GM23338 (cell line): ENCODE data around the gene CORO7. TPM values are rescaled to one million over a fixed set of nuclear protein-coding genes. Genes with fewer than 3 reads are reported as not detected.

Experiments used
- ATAC-seq: fragments of 200-7000 bp; cut with Tn5 transposase; 3 replicates; pipeline ENCODE4 v1.9.1; 2020
- DNase-seq: peaks from one replicate; pipeline ENCODE4 v3.0.0-alpha.2; 2015; ENCODE audit warnings: low spot score
- H2AFZ ChIP-seq: fragments of 200-600 bp; sonication (generic); 2 replicates; pipeline ENCODE4 v1.8.0; 2016; ENCODE audit warnings: antibody characterized with exemption, mild to moderate bottlenecking, moderate library complexity
- H3F3A ChIP-seq: fragments of 200-600 bp; sonication (generic); replicated peaks from 2 replicates; pipeline ENCODE4 v1.8.0; 2017; ENCODE audit warnings: antibody characterized with exemption, mixed run types, low read depth
- H3K27ac ChIP-seq: fragments of 200-600 bp; sonication (generic); 2 replicates; pipeline ENCODE4 v1.6.1; 2016; ENCODE audit warnings: low read depth
- H3K27me3 ChIP-seq: fragments of 200-600 bp; sonication (generic); 2 replicates; pipeline ENCODE4 v1.8.0; 2016; ENCODE audit warnings: mild to moderate bottlenecking, mixed run types, moderate library complexity; ENCODE audit not compliant: insufficient read depth
- H3K36me3 ChIP-seq: fragments of 200-600 bp; sonication (generic); 2 replicates; pipeline ENCODE4 v1.8.0; 2016; ENCODE audit warnings: mild to moderate bottlenecking; ENCODE audit not compliant: insufficient read depth
- H3K4me1 ChIP-seq: fragments of 200-600 bp; sonication (generic); 2 replicates; pipeline ENCODE4 v1.8.0; 2016; ENCODE audit warnings: mild to moderate bottlenecking, moderate library complexity; ENCODE audit not compliant: insufficient read depth
- H3K4me2 ChIP-seq: fragments of 200-600 bp; sonication (generic); 2 replicates; pipeline ENCODE4 v1.7.1; 2017; ENCODE audit warnings: mixed run types
- H3K4me3 ChIP-seq: fragments of 200-600 bp; sonication (generic); 2 replicates; pipeline ENCODE4 v1.6.1; 2016; ENCODE audit warnings: mixed run types
- H3K79me2 ChIP-seq: fragments of 200-600 bp; sonication (generic); replicated peaks from 2 replicates; pipeline ENCODE4 v1.8.0; 2017; ENCODE audit warnings: mild to moderate bottlenecking; ENCODE audit not compliant: insufficient read depth
- H3K9me2 ChIP-seq: fragments of 200-600 bp; sonication (generic); 2 replicates; pipeline ENCODE4 v1.8.0; 2017; ENCODE audit not compliant: insufficient read depth
- H4K20me1 ChIP-seq: fragments of 200-600 bp; sonication (generic); replicated peaks from 2 replicates; pipeline ENCODE4 v1.8.0; 2017; ENCODE audit warnings: mild to moderate bottlenecking; ENCODE audit not compliant: insufficient read depth
- H3K27ac Mint-ChIP-seq: 2 replicates; pipeline ENCODE4 v1.8.0; 2020; ENCODE audit warnings: inconsistent platforms, mild to moderate bottlenecking, moderate library complexity, mixed read lengths
- H3K27me3 Mint-ChIP-seq: 3 replicates; pipeline ENCODE4 v1.8.0; 2022; ENCODE audit warnings: low read depth, mild to moderate bottlenecking, moderate library complexity, mixed read lengths, inconsistent platforms; ENCODE audit not compliant: insufficient read depth, poor library complexity
- H3K36me3 Mint-ChIP-seq: 3 replicates; pipeline ENCODE4 v1.8.0; 2021; ENCODE audit warnings: low read depth, mild to moderate bottlenecking, inconsistent platforms, moderate library complexity, mixed read lengths
- H3K4me1 Mint-ChIP-seq: 3 replicates; pipeline ENCODE4 v1.8.0; 2020; ENCODE audit warnings: mild to moderate bottlenecking, inconsistent platforms, mixed read lengths
- H3K4me3 Mint-ChIP-seq: 3 replicates; pipeline ENCODE4 v1.8.0; 2021; ENCODE audit warnings: moderate library complexity, mild to moderate bottlenecking, inconsistent platforms, mixed read lengths
- H3K9me3 Mint-ChIP-seq: 3 replicates; pipeline ENCODE4 v1.8.0; 2020; ENCODE audit warnings: moderate library complexity, mild to moderate bottlenecking, inconsistent platforms, mixed read lengths
- CREB1 ChIP-seq: fragments of 250-450 bp; sonication (Bioruptor Pico); IDR thresholded peaks from 2 replicates; pipeline ENCODE4 v1.5.0; 2020; ENCODE audit warnings: low read depth, mild to moderate bottlenecking, moderate library complexity
- CTCF ChIP-seq, 2 experiments: fragments of 200-600 bp in 1 of 2; sonication (generic) in 1 of 2; conservative IDR thresholded peaks; 2 replicates each; pipeline versions ENCODE4 v1.5.1 to v1.6.1; 2016 to 2017; ENCODE audit warnings: antibody characterized with exemption in 2 of 2, low read depth in 2 of 2, mild to moderate bottlenecking in 2 of 2, moderate library complexity in 1 of 2
- ETS1 ChIP-seq: IDR thresholded peaks from 2 replicates; pipeline ENCODE4 v1.6.1; 2016; ENCODE audit warnings: antibody characterized with exemption
- EZH2 ChIP-seq: fragments of 200-600 bp; sonication (generic); IDR thresholded peaks from one replicate; pipeline ENCODE4 v1.8.0; 2017; ENCODE audit warnings: antibody characterized with exemption, mild to moderate bottlenecking, low read depth; ENCODE audit not compliant: unreplicated experiment
- EZH2phosphoT487 ChIP-seq: fragments of 200-600 bp; sonication (generic); IDR thresholded peaks from one replicate; pipeline ENCODE4 v1.8.1; 2018; ENCODE audit warnings: antibody characterized with exemption; ENCODE audit not compliant: unreplicated experiment
- POLR2AphosphoS5 ChIP-seq: IDR thresholded peaks from 2 replicates; pipeline ENCODE4 v1.6.1; 2016; ENCODE audit warnings: antibody characterized with exemption, low read depth
- REST ChIP-seq: IDR thresholded peaks from one replicate; pipeline ENCODE4 v1.6.1; 2018; ENCODE audit warnings: antibody characterized with exemption; ENCODE audit not compliant: unreplicated experiment
- STAT1 ChIP-seq: IDR thresholded peaks from one replicate; pipeline ENCODE4 v1.6.1; 2016; ENCODE audit warnings: antibody characterized with exemption; ENCODE audit not compliant: unreplicated experiment
- ZNF114 ChIP-seq: fragments of 250-450 bp; sonication (Bioruptor Pico); IDR thresholded peaks from 2 replicates; pipeline ENCODE4 v1.5.0; 2020; ENCODE audit warnings: mild to moderate bottlenecking, moderate library complexity
- ZNF331 ChIP-seq: fragments of 250-450 bp; sonication (Bioruptor Pico); IDR thresholded peaks from 2 replicates; pipeline ENCODE4 v1.5.0; 2020; ENCODE audit warnings: low read depth, mild to moderate bottlenecking, moderate library complexity
- polyA plus RNA-seq: library from polyadenylated mRNA; unstranded; fragments of >200 nt; fragmentation: Nextera tagmentation; extraction: Ambion mirVana; gene quantifications from 2 replicates; pipeline ENCODE4 v1.2.1, GENCODE V29; 2016
- total RNA-seq: library from RNA; depleted of rRNA; stranded (reverse); fragments of >200 nt; shearing (Covaris generic); gene quantifications from 2 replicates; pipeline ENCODE4 v1.2.3, GENCODE V29; 2014

CORO7 gene
- total and polyA plus RNA-seq, 2 experiments from 2014 or later, result 14.2 to 46.4 TPM

GRCh38 chr16:4356820-4357219 lies 59.6 kb downstream of the CORO7 start:
- Histone ChIP-seq H3K4me2 (no peak overlapping the region), H3K4me1 (no peaks in the 10 kb centered on the region; the same call in 1 of the 2 replicates), H3K27ac (0 out of 2 replicates have a peak overlapping the region, but pooled peaks have one; percentile 50), H3F3A (0 out of 2 replicates have a peak, but pooled peaks cover 8% of the 10 kb centered on the region), H3K79me2 (no peaks in the 10 kb centered on the region), H4K20me1 (no peaks in the 10 kb centered on the region), H3K27me3 (no peaks in the 10 kb centered on the region), H3K4me3 (no peak overlapping the region), H3K36me3 (no peaks in the 10 kb centered on the region), H2AFZ (no peak overlapping the region), H3K9me2 (no peaks in the 10 kb centered on the region)
- TF ChIP-seq ZNF331 (CRISPR knock-in tag), result no peak
- no peak for TF ChIP-seq ZNF114
- no peak for TF ChIP-seq EZH2
- TF ChIP-seq EZH2phosphoT487, result no peak
- no peak for TF ChIP-seq CREB1
- no peak for TF ChIP-seq CTCF (conservative IDR thresholded peaks at IDR 0.05; ENCODE audit: low read depth in 2 of 2)
- TF ChIP-seq ETS1, result no peak
- TF ChIP-seq POLR2AphosphoS5, result no peak
- ATAC-seq (no peak), DNase-seq (no peak)
- Mint-ChIP-seq H3K9me3 (no peaks in the 10 kb centered on the region; the same call in 2 of the 3 replicates), H3K36me3 (no peaks in the 10 kb centered on the region), H3K4me3 (no peak overlapping the region), H3K4me1 (peaks cover 4% of the 10 kb centered on the region; the same call in 1 of the 3 replicates), H3K27ac (no peak overlapping the region), H3K27me3 (peaks cover 6% of the 10 kb centered on the region)

GRCh38 chr16:4354512-4355409 lies 61.6 kb downstream of the CORO7 start:
- Mint-ChIP-seq H3K4me3 (no peak overlapping the region), H3K27ac (no peak overlapping the region), H3K9me3 (no peaks in the 10 kb centered on the region; the same call in 1 of the 3 replicates), H3K4me1 (peaks cover 9% of the 10 kb centered on the region), H3K27me3 (peaks cover 16% of the 10 kb centered on the region), H3K36me3 (peaks cover 3% of the 10 kb centered on the region; the same call in 1 of the 3 replicates)
- Histone ChIP-seq H3K36me3 (no peaks in the 10 kb centered on the region), H3K27ac (no peak overlapping the region), H3K4me3 (no peak overlapping the region), H3K79me2 (peaks cover 12% of the 10 kb centered on the region), H3K4me2 (no peak overlapping the region), H2AFZ (no peak overlapping the region), H3K27me3 (no peaks in the 10 kb centered on the region), H3F3A (peaks cover 7% of the 10 kb centered on the region; the same call in 1 of the 2 replicates), H3K9me2 (no peaks in the 10 kb centered on the region), H3K4me1 (peaks cover 4% of the 10 kb centered on the region), H4K20me1 (peaks cover 2% of the 10 kb centered on the region; the same call in 1 of the 2 replicates)
- ATAC-seq, result no peak
- no peak for DNase-seq
- TF ChIP-seq STAT1 (no peak), EZH2phosphoT487 (no peak), CTCF (conservative IDR thresholded peaks at IDR 0.05; ENCODE audit: low read depth in 2 of 2) (no peak), REST (no peak), POLR2AphosphoS5 (no peak), ETS1 (no peak)
